Large intestine (tissue), 3 donors: Measurements from ENCODE around the gene GREB1. TPM values are rescaled to one million over a fixed set of nuclear protein-coding genes. Genes with fewer than 3 reads are reported as not detected.

ENCODE experiments used
- DNase-seq, 2 donors: peaks; one replicate each; pipeline versions ENCODE4 v3.0.0 to v3.0.0-alpha.2; 2013
- H3K27ac ChIP-seq: one replicate; pipeline ENCODE4 v1.5.1; 2013; ENCODE audit warnings: low read length
- H3K27me3 ChIP-seq: 2 replicates; pipeline ENCODE4 v1.6.1; 2013; ENCODE audit warnings: low read length; ENCODE audit not compliant: control insufficient read depth, insufficient read depth
- H3K36me3 ChIP-seq: 2 replicates; pipeline ENCODE4 v1.6.1; 2013; ENCODE audit warnings: low read length; ENCODE audit not compliant: control insufficient read depth, insufficient read depth
- H3K4me1 ChIP-seq: one replicate; pipeline ENCODE4 v1.6.1; 2013; ENCODE audit warnings: low read length; ENCODE audit not compliant: control insufficient read depth, insufficient read depth
- H3K4me3 ChIP-seq: one replicate; pipeline ENCODE4 v1.5.1; 2013; ENCODE audit warnings: low read length
- H3K9me3 ChIP-seq: one replicate; pipeline ENCODE4 v1.6.1; 2013; ENCODE audit warnings: mild to moderate bottlenecking, low read depth, low read length, moderate library complexity; ENCODE audit not compliant: control insufficient read depth
- WGBS: methylation state at CpG from one replicate; pipeline ENCODE4 v1.1.5; 2013; ENCODE audit warnings: low lambda C conversion rate; ENCODE audit not compliant: insufficient coverage; 5-methylcytosine and 5-hydroxymethylcytosine counted together
- polyA plus RNA-seq: library from polyadenylated mRNA; unstranded; fragments of 120-200 nt; gene quantifications from one replicate; pipeline ENCODE4 v1.2.1, GENCODE V29; 2013

Gene GREB1
- polyA plus RNA-seq, 1 donor = 2.6 TPM

DNA sequence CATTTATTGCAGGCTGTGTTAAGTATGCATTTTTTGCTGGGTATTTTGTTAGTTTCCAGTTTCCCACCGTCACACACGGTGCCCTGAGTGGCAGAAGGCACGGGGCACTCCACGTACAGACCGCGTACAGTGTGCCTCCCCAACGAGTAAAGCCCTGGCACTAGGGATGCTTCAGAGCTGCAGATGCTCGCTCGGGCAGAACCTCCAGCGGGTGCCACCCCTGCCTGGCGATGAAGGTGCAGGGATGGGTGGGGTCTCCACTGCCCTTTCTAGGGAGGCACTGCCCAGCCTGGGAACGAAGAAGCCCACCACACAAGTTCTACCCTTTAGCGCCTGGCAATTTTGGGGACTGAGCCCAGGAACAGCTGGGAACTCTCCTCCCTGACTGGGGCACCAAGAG, 4.1 kb downstream of the GREB1 start:
- Histone ChIP-seq H3K27ac (no peak overlapping the region), H3K4me3 (no peak overlapping the region), H3K9me3 (no peaks in the 10 kb centered on the region), H3K27me3 (peaks cover 6% of the 10 kb centered on the region), H3K36me3 (no peaks in the 10 kb centered on the region), H3K4me1 (peaks cover 2% of the 10 kb centered on the region)
- no peak for DNase-seq
- no CpG with 5 or more reads among the region's 13 CpGs for WGBS

DNA sequence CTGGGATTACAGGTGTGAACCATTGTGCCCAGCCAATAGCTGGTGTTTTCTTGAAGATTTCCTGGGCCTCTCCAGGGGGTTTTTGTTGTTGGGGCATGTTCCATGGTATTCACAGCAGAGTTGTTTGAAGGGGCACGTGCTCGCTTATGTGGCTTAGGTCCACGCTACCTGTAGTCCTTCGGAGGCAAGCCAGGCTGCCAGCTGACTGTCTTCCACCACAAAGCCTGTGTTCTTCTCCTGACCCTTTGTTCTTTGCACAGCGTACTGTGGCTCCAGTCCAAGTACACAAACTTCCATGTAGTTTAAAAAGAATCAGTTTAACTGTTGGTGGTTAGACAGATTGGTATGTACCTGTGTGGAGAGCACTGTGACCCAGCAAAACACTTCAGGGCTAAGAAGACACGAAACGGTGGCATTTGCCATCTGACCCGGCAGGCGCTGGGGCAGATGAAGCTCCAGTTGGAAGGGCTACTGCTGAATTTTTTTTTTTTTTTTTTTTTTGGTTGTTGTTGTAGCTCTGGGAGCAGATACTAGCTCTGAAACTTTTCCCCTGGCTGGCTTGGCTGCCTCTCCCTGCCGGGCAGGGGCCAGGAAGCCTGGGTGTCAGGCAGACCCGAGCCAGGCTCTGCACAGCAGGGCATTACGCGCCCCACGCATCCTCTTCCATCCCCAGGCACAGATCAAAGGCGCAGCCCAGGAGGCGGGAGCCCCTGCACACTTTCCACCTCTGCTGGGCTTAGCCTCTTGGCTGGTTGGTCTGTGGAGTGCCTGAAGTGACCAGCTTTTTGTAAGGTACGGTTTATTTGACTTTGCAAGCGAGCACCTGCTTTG, 5.7 kb downstream of the GREB1 start:
- Histone ChIP-seq H3K36me3 (no peaks in the 10 kb centered on the region), H3K27ac (no peak overlapping the region), H3K4me1 (peaks cover 2% of the 10 kb centered on the region), H3K4me3 (no peak overlapping the region), H3K27me3 (peaks cover 3% of the 10 kb centered on the region), H3K9me3 (no peaks in the 10 kb centered on the region)
- WGBS = 60% methylated on average over 2 of the region's 18 CpGs
- no peak for DNase-seq

DNA sequence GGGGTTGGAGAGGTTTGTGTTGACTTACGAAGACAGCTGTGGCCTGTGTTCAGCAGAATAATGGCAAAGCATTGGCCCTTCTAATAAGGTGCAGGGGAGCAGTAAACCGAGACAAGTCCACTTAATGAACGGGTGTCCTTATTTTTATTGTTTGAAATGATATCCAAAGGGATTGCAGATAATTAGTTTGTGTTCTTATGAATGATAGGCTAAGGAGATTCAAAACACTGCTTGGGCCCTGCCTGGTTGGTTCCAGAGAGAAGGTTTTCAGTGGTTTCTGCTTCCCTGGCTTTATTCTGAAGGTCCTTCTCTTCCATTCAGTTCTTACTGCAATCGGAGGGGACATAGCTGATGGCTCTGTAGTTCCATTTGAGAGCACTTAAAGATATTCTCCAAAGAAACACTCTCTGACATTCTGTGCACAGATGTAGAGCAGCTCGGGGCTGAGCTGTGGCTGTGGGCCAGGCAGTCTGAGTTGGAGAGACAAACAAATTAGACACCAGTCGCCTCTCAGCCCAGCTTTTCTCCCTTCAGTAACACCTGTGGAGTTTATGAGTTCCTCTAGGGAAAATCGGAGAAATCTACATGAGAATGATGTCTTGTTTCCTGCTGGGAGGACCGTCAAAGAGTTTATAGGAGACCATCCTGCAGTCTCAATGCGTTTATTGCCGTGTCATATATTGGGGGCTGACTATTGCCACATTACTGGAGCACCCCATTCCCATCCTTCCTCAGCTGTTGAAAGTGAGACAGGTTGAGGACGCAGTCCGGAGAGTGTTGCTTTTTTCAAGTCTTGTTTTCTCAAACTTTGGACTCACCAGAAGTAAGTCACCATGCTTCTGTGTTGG, 6.5 kb downstream of the GREB1 start:
- 0% methylated on average over 1 of the region's 12 CpGs for WGBS
- Histone ChIP-seq H3K27ac (no peak overlapping the region), H3K36me3 (no peaks in the 10 kb centered on the region), H3K9me3 (no peaks in the 10 kb centered on the region), H3K4me1 (peaks cover 2% of the 10 kb centered on the region), H3K4me3 (no peak overlapping the region), H3K27me3 (peaks cover 3% of the 10 kb centered on the region)
- peak in 1 of 2 donors; percentile 12 for DNase-seq

DNA sequence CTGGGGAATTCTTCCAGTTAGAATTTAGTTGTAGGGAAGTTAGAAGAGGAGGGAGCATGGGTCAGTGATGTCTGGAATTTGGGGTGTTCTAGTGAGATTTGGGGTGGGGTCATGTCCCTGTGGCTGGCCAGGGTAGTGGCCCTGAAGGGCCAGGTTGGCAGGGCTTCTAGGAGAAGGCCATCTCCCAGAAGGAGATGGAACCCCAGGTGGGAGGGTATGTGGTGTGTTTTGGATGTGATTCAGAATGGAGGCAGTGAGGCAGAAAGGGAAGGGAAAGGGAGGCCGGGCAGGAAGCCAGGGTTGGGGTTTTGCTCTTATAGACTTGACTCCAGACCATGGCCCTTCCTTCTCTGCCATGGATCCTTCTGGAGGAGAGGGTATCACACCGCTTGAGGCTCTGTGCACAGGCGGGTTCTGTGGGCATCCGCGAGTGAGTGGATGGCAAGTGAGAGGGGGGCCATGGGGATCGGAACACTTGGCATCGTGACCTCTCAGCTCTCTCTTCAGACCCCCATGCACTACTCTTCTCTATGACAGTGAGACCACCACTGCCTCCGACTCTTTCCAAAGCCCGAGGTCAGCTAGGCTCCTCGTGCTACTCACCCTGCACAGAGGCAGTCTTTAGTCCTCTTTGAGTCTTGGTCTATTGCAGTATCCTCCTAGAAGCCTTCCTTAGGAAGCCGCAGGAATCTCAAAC, 7.3 kb downstream of the GREB1 start:
- DNase-seq = no peak
- no peaks in the 10 kb centered on the region for H3K27me3 ChIP-seq
- peaks cover 2% of the 10 kb centered on the region for H3K4me1 ChIP-seq
- H3K9me3 ChIP-seq = no peaks in the 10 kb centered on the region
- H3K27ac ChIP-seq = no peak overlapping the region
- WGBS = no CpG with 5 or more reads among the region's 11 CpGs
- H3K4me3 ChIP-seq = no peak overlapping the region
- no peaks in the 10 kb centered on the region for H3K36me3 ChIP-seq

DNA sequence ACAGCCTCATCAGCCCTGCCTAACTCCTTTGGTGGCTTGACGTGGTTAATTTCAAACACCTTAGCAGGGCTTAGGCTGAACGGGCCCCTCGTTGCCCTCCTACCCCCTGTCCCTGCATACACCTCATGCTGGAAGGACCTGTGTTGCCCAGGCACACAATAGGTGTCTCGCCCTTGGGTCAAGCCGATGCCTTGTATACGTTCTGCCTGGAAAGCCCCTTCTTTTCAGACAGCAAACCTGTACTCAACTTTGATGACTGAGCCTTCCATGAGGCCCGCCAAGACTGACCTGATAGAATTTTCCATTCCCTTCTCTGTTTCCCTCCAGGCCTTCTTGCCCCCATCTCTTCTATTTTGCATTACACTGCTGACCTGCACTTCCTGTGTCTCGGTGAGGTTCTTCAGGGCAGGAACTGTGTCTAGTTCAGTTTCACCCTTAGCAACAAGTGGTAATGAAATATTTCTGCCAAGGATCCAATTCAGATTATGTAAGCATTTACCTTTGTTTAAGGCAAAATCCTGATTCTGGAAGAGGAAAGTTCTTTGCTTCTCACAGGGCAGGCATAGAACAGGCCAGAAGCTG, 7.9 kb downstream of the GREB1 start:
- Histone ChIP-seq H3K36me3 (no peaks in the 10 kb centered on the region), H3K4me3 (no peak overlapping the region), H3K27ac (no peak overlapping the region), H3K27me3 (no peaks in the 10 kb centered on the region), H3K9me3 (no peaks in the 10 kb centered on the region), H3K4me1 (peaks cover 2% of the 10 kb centered on the region)
- DNase-seq = no peak
- no CpG with 5 or more reads among the region's 8 CpGs for WGBS

DNA sequence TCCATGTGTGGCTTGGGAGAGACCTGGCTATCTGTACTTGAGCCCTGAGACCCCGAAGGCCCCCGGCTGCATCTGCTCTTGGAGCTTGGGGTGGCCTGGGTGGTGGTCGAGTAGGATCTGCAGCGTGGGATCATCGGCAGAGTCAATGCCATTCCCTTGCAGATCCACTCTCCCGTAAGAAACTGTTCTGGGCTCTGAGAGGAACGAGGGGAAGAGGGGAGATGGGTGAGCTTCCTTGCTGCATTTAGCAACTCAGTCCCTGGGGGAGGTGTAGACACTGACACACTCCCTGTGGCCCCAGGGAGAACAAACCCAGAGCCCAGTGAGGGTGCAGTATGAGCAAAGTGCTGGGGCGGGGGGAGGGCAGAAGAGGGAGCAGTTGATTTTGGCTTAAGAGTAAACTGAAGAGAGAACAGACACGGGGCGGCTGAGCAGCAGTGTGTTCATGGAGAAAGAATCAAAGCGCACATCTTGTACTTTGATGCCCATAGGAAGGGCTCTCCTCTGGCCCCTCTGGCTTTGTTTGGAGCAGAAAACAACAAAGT, 8.5 kb downstream of the GREB1 start:
- WGBS = no CpG with 5 or more reads among the region's 11 CpGs

DNA sequence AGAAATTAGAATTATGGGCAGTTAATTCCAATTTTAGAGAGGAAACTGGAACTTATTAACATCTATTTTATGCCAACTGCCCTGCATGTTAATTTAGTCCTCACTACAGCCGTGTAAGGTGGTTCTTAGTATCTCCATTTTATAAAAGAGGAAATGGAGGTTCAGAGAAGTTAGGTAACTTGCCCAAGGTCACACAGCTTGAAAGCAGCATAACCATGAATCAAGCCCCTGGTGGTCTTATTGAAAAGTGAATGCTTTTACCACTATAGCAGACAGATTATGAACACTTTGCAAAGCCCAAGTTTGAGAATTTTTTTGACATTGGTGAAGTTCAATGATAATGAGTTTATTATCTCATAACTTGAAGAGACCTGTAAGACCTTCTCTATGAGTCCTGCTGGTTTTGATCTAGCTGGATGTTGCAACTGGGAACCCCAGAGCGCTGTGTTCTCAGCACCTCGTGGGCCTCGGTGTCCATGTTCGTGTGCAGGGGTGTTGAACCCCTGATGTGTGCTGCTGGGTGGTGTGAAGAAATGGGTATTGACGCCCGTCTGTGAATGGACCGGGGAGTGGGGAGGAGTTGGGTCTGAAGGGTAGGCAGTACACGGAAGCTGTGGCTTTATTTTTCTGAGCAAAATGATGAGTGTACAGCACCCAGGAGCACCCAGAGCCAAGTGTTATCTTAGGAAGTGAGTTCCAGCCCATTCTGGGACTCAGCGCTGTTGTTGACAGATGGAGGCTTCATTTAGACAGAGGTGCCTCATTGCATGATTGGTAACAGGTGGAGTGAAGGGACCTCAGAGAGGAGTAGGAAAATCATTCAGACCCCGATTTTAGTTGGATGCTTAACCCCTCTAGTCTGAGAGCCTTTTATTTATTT, 9.7 kb downstream of the GREB1 start:
- Histone ChIP-seq H3K4me1 (peaks cover 2% of the 10 kb centered on the region), H3K36me3 (no peaks in the 10 kb centered on the region), H3K27ac (no peak overlapping the region), H3K27me3 (no peaks in the 10 kb centered on the region), H3K4me3 (no peak overlapping the region), H3K9me3 (no peaks in the 10 kb centered on the region)
- WGBS = 80% methylated on average over 1 of the region's 11 CpGs
- DNase-seq = no peak

More for the DNA sequence above, 8.5 kb downstream of the GREB1 start:
- no peak overlapping the region for H3K27ac ChIP-seq
- no peak overlapping the region for H3K4me3 ChIP-seq
- H3K36me3 ChIP-seq = no peaks in the 10 kb centered on the region
- H3K27me3 ChIP-seq = no peaks in the 10 kb centered on the region
- peaks cover 2% of the 10 kb centered on the region for H3K4me1 ChIP-seq
- DNase-seq = no peak
- H3K9me3 ChIP-seq = no peaks in the 10 kb centered on the region

DNA sequence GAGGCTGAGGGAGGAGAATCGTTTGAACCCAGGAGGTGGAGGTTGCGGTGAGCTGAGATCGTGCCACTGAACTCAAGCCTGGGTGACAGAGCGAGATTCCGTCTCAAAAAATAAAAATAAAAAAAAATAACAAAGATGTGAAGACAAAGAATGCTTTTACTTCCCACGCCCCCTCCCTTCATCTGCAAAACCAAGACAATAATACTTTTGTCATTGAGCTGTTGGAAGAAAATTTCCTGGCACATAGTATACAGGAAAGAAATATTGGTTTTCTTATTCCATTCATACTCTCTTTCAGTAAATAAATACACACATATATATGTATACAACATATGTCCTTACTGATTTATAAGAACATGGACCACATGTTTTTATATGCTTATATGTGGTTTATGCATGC, 12.2 kb downstream of the GREB1 start:
- H3K4me3 ChIP-seq = no peak overlapping the region
- DNase-seq = no peak
- 100% methylated on average over 1 of the region's 6 CpGs for WGBS
- H3K27ac ChIP-seq = no peak overlapping the region
- no peaks in the 10 kb centered on the region for H3K36me3 ChIP-seq
- no peaks in the 10 kb centered on the region for H3K4me1 ChIP-seq
- H3K9me3 ChIP-seq = no peaks in the 10 kb centered on the region
- H3K27me3 ChIP-seq = no peaks in the 10 kb centered on the region

DNA sequence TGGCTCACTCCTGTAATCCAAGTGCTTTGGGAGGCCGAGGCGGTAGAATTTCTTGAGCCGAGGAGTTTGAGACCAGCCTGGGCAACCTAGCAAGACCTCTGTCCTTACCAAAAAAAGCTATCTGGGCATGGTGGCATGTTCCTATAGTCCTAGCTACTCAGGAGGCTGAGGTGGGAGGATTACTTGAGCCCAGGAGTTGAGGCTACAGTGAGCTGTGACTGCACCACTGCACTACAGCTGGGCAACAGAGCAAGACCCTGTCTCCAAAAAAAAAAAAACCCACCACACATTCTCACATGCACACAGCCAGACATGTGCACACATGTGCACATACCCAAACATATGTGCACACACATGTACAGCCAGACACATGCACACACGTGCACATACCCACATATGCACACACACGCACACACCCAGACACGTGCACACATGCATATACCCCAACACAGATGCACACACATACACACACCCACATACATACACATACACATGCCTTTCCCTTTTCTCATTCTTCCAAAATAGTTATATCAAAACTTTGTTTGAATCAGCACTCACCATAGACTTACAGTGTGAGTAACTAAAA, 14.2 kb downstream of the GREB1 start:
- DNase-seq = no peak
- Histone ChIP-seq H3K9me3 (no peaks in the 10 kb centered on the region), H3K27ac (no peak overlapping the region), H3K4me3 (no peak overlapping the region), H3K36me3 (no peaks in the 10 kb centered on the region), H3K4me1 (no peaks in the 10 kb centered on the region), H3K27me3 (no peaks in the 10 kb centered on the region)
- no CpG with 5 or more reads among the region's 6 CpGs for WGBS
